A549 (cell line): Measurements from ENCODE around the gene RER1.

Source experiments
- CEBPB ChIP-seq, 2 experiments: fragments of >200 bp in 1 of 2; sonication (Bioruptor Twin) in 1 of 2; formaldehyde crosslinking in 1 of 2; IDR thresholded peaks; 2 replicates each; pipeline ENCODE4 v1.6.1; 2012 to 2016
- CTCF ChIP-seq: fragments of >200 bp; sonication (Bioruptor Twin); formaldehyde crosslinking; IDR thresholded peaks from 3 replicates; pipeline ENCODE4 v1.5.1; 2016

GRCh38 chr1:2435091-2435490, 43.5 kb downstream of the RER1 start:
- TF ChIP-seq CTCF = no peak
- TF ChIP-seq CEBPB (IDR thresholded peaks at IDR 0.05) = no peak
